ENCODE results near the gene MAP7D3. TPM values are rescaled to one million over a fixed set of nuclear protein-coding genes. Genes with fewer than 3 reads are reported as not detected.

The MAP7D3 gene
- total RNA-seq, 1 experiment from 2014 or later = 15.0 TPM

DNA sequence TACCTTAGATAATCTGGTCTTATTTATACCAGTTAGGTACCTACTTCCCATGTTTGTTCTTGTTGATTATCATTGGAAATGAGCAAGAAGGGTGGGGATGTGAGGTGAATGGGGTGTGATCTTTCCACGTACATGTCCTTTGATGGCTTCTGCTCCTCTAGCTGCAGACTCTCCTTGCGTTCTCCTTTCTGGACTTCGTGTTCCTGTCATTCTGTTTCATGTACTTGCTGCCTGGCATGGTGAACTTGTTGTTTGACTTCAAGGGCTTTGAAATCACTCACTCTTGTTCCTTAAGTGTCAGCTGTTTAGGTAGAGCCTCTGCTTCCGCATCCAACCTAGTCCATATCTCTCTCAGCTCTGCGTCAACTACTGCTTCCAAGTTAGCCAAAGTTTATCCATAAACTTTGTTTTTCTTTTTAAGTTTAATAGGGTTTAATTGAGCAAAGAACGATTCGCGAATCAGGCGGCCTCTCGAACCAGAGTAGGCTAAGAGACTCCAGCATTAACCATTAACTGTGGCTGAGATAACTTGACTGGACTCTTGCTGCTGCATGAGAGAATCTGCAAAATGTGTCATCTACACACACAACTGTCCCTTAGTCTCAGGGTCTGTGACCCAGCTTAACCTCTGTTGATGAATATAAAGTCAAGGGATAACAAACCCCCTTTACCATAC is 61.0 kb downstream of the MAP7D3 start (continued):
- no peak for TF ChIP-seq ATF3 (IDR thresholded peaks at IDR 0.05)
- TF ChIP-seq JUND (IDR thresholded peaks at IDR 0.05) = no peak
- TF ChIP-seq, protein P1, sequence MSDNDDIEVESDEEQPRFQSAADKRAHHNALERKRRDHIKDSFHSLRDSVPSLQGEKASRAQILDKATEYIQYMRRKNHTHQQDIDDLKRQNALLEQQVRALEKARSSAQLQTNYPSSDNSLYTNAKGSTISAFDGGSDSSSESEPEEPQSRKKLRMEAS (IDR thresholded peaks at IDR 0.05) = no peak
- no peak for TF ChIP-seq EGR1 (IDR thresholded peaks at IDR 0.05; ENCODE audit: low read depth)
- no peak for TF ChIP-seq ZBTB33 (IDR thresholded peaks at IDR 0.05; ENCODE audit: extremely low read depth, insufficient replicate concordance, low read length)

DNA sequence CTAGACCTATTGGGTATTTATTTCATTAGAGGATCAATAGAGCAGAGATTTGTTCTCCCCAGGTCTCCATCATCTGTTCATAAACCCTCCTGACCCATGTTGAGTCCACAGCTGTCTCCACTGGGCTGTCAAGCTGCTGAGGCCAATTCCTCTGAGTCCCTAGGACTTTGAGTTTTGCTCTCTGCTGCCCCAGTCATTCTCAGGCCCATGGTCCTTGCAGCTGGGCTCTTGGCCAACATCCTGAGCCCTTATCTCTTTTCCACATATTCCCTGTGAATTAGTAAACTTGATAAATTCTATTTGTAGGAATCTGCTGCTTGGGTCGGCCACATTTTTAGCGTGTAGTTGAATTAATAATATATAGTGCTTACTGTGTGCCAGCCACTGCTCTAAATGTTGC is 62.0 kb downstream of the MAP7D3 start:
- DNase-seq (ENCODE audit: low read depth, low spot score) (no peak), ATAC-seq (no peak)
- Histone ChIP-seq H3K4me1 (ENCODE audit: control insufficient read depth in 1 of 2, insufficient read depth in 2 of 2, low read length in 2 of 2) (peaks cover 7 to 11% of the 10 kb centered on the region in 2 experiments; a peak in 3 of 4 replicates), H3K9me3 (ENCODE audit: control insufficient read depth in 1 of 2, insufficient read depth in 1 of 2, low read depth in 1 of 2, low read length in 2 of 2) (no peaks in the 10 kb centered on the region), H3K9ac (ENCODE audit: low read length) (no peak overlapping the region), H3K79me2 (ENCODE audit: insufficient read depth, low read length) (no peaks in the 10 kb centered on the region), H3K36me3 (ENCODE audit: control insufficient read depth in 1 of 2, insufficient read depth in 2 of 2, low read length in 2 of 2) (no peaks in the 10 kb centered on the region), H3K4me2 (ENCODE audit: low read length) (no peak overlapping the region), H2AFZ (ENCODE audit: low read depth, low read length, poor library complexity, severe bottlenecking) (no peak overlapping the region), H3K27ac (ENCODE audit: low read depth, low read length) (no peak overlapping the region), H3K4me3 (replicated peaks in 1 of 2; ENCODE audit: low read depth in 1 of 2, low read length in 2 of 2) (no peak overlapping the region), H4K20me1 (ENCODE audit: insufficient read depth) (no peaks in the 10 kb centered on the region), H3K27me3 (ENCODE audit: insufficient read depth, low read length) (no peaks in the 10 kb centered on the region), H3K9me2 (ENCODE audit: insufficient read depth) (no peaks in the 10 kb centered on the region)
- ChIA-PET POLR2A (no interaction called here), CTCF (no interaction called here), RAD21 (ENCODE audit: low non-redundant PET in 1 of 2, low total read pairs in 2 of 2, uncharacterized antibody in 2 of 2, unreplicated experiment in 2 of 2) (no interaction called here)
- intact Hi-C loops (cut with micrococcal nuclease) = no loop called here
- BruUV-seq (replicated peaks) = no TSS peak
- no peak for TF ChIP-seq POLR2A (IDR thresholded peaks at IDR 0.05; ENCODE audit: borderline replicate concordance, extremely low read depth, insufficient read depth, insufficient read length)
- TF ChIP-seq RAD21 (IDR thresholded peaks at IDR 0.05; ENCODE audit: low read depth) = no peak
- TF ChIP-seq EGR1 (IDR thresholded peaks at IDR 0.05; ENCODE audit: low read depth) = no peak
- no peak for TF ChIP-seq CBX3 (IDR thresholded peaks at IDR 0.05; ENCODE audit: low read depth)
- TF ChIP-seq SRF (IDR thresholded peaks at IDR 0.05; ENCODE audit: low read depth) = no peak
- TF ChIP-seq TCF7L2 (IDR thresholded peaks at IDR 0.05; ENCODE audit: borderline replicate concordance, extremely low read depth, insufficient read depth, insufficient read length) = no peak
- no peak for TF ChIP-seq ATF3 (IDR thresholded peaks at IDR 0.05)
- no peak for TF ChIP-seq SP1 (IDR thresholded peaks at IDR 0.05; ENCODE audit: low read depth)
- TF ChIP-seq EZH2phosphoT487 (IDR thresholded peaks at IDR 0.05; ENCODE audit: borderline replicate concordance) = no peak
- no peak for TF ChIP-seq ZBTB33 (IDR thresholded peaks at IDR 0.05; ENCODE audit: extremely low read depth, insufficient replicate concordance, low read length)
- TF ChIP-seq, protein P2, sequence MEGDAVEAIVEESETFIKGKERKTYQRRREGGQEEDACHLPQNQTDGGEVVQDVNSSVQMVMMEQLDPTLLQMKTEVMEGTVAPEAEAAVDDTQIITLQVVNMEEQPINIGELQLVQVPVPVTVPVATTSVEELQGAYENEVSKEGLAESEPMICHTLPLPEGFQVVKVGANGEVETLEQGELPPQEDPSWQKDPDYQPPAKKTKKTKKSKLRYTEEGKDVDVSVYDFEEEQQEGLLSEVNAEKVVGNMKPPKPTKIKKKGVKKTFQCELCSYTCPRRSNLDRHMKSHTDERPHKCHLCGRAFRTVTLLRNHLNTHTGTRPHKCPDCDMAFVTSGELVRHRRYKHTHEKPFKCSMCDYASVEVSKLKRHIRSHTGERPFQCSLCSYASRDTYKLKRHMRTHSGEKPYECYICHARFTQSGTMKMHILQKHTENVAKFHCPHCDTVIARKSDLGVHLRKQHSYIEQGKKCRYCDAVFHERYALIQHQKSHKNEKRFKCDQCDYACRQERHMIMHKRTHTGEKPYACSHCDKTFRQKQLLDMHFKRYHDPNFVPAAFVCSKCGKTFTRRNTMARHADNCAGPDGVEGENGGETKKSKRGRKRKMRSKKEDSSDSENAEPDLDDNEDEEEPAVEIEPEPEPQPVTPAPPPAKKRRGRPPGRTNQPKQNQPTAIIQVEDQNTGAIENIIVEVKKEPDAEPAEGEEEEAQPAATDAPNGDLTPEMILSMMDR (IDR thresholded peaks at IDR 0.05 in 2 of 3, conservative IDR thresholded peaks at IDR 0.05 in 1 of 3; ENCODE audit: borderline replicate concordance in 1 of 3, insufficient read depth in 1 of 3, low read depth in 2 of 3, low read length in 2 of 3) = no peak
- no peak for TF ChIP-seq ZFX (IDR thresholded peaks at IDR 0.05)

All from HCT116 (cell line).